IMR-90 (cell line): ENCODE data around the gene DOCK1.

Experiments
- RCOR1 ChIP-seq: IDR thresholded peaks from 2 replicates; pipeline ENCODE4 v1.6.1; 2012; ENCODE audit warnings: mild to moderate bottlenecking, low read length, improper control_type of control experiment; ENCODE audit not compliant: insufficient replicate concordance
- RFX5 ChIP-seq: IDR thresholded peaks from 2 replicates; pipeline ENCODE4 v1.8.0; 2012; ENCODE audit warnings: low read depth, mild to moderate bottlenecking, low read length, moderate library complexity

DNA sequence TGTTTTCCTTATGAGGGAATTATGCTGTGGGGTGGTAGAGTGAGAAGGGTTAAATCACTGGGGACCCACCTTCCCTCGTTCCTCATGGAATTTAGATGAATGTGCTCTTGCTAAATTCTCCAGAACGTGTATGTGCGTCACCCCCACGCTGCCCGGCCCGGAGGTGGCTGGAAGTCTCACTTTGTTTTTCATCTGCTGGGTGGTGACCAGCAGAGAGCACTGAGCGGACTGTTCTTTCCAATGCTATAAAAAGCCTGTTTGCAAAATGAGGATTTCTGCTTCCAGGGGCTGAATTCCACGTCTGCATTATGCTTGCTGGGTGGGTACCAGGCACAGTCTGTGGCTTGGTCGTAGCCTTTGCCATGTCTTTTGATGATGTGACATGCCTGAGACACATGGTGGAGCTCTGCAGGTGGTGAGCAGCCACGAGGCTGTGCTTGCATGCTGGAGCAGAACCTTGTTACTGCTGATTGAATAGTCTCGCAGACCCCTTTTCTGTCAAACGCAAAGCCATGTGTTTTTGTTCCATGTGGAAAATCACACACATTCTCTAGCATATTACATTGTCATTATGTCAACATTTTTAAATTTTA is 323.1 kb downstream of the DOCK1 start:
- TF ChIP-seq RCOR1: no peak
- no peak for TF ChIP-seq RFX5
